Stimulated activated CD8-positive, alpha-beta memory T cell treated with anti-CD3 and anti-CD28 coated beads, Interleukin-4, amount 100 ng/mL, for 24 hours (primary cell): ENCODE results near the gene AQP5.

Experiments used
- DNase-seq: peaks from one replicate; pipeline ENCODE4 v3.0.0-alpha.2; 2020; ENCODE audit warnings: low read depth

Gene AQP5

GRCh38 chr12:49961111-49961922, at the start of gene AQP5:
AQP5 (plus strand) TSS chr12:49961872; CDS start chr12:49962018, 146 bp downstream.
- no peak for DNase-seq

- DNase-seq: no peak
These were observed 49.1 kb upstream of the AQP5 start for GRCh38 chr12:49912345-49913255.

- DNase-seq: no peak
These were observed 45.3 kb upstream of the AQP5 start for GRCh38 chr12:49916129-49916919.

GRCh38 chr12:49917166-49917787, 44.4 kb upstream of the AQP5 start:
- DNase-seq: no peak

GRCh38 chr12:49917788-49918173, 43.9 kb upstream of the AQP5 start:
- no peak for DNase-seq

GRCh38 chr12:49920241-49920914, 41.3 kb upstream of the AQP5 start:
- DNase-seq: no peak

- DNase-seq: no peak
These were observed 40.8 kb upstream of the AQP5 start for GRCh38 chr12:49920915-49921286.

GRCh38 chr12:49921299-49921698, 40.4 kb upstream of the AQP5 start:
- DNase-seq: no peak

GRCh38 chr12:49921936-49922335, 39.7 kb upstream of the AQP5 start:
- no peak for DNase-seq

GRCh38 chr12:49922349-49923034, 39.2 kb upstream of the AQP5 start:
- DNase-seq: no peak

GRCh38 chr12:49923035-49923644, 38.5 kb upstream of the AQP5 start:
- no peak for DNase-seq

- no peak for DNase-seq
These were observed 37.7 kb upstream of the AQP5 start for GRCh38 chr12:49923880-49924556.

GRCh38 chr12:49924628-49925246, 36.9 kb upstream of the AQP5 start:
- DNase-seq: no peak

- DNase-seq: no peak
These were observed 36.1 kb upstream of the AQP5 start for GRCh38 chr12:49925433-49926204.

- DNase-seq: no peak
These were observed 33.2 kb upstream of the AQP5 start for GRCh38 chr12:49928471-49928870.

GRCh38 chr12:49929581-49929980, 32.1 kb upstream of the AQP5 start:
- DNase-seq: no peak

- DNase-seq: no peak
These were observed 31.0 kb upstream of the AQP5 start for GRCh38 chr12:49930515-49931288.

GRCh38 chr12:49932023-49932422, 29.6 kb upstream of the AQP5 start:
- no peak for DNase-seq
